RWPE1 (cell line): Measurements from ENCODE around the gene EDIL3.
"Not testable (repeated sequence)": the region's sequence is repeated elsewhere in the genome, so short reads cannot be mapped to it uniquely, and the experiment has no call there.

ENCODE experiments used
- CTCF ChIA-PET: fragments of 350-600 bp; sonication (Branson Sonifier 250); formaldehyde crosslinking; extraction: SDS; loops from one replicate; lab custom pipeline; 2021; lab: Yijun Ruan, JAX
- POLR2A ChIA-PET: fragments of 400-600 bp; formaldehyde crosslinking; extraction: SDS; loops from one replicate; lab custom pipeline; 2020; ENCODE audit warnings: antibody characterized with exemption; ENCODE audit not compliant: low non-redundant PET; lab: Yijun Ruan, JAX
- DNase-seq: peaks from one replicate; pipeline ENCODE4 v3.0.0; 2012; ENCODE audit warnings: low spot score
- H3K27ac ChIP-seq: fragments of 450-650 bp; 2 replicates; pipeline ENCODE4 v1.5.1; 2017
- CTCF ChIP-seq: fragments of 450-650 bp; conservative IDR thresholded peaks from 2 replicates; pipeline ENCODE4 v1.5.1; 2017; ENCODE audit warnings: low read depth, mild to moderate bottlenecking

EDIL3 gene

GRCh38 chr5:84162695-84163094 lies 222.0 kb downstream of the EDIL3 start:
- CTCF ChIA-PET, result no interaction called here
- H3K27ac ChIP-seq, result no peak overlapping the region
- POLR2A ChIA-PET, result no interaction called here
- no peak for DNase-seq
- TF ChIP-seq CTCF, result no peak

DNA sequence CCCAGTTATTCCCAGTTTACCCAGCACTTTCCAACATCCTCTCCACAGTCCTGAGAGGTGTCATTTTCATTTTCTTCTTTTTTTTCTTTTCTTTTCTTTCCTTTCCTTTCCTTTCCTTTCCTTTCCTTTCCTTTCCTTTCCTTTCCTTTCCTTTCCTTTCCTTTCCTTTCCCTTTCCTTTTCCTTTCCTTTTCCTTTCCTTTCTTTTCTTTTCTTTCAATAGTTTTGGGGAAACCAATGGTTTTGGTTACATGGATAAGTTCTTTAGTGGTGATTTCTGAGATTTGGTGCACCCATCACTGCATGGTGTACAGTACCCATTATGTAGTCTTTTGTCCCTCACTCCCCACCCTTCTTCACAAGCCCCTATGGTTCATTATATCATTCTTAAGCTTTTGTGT lies 224.0 kb downstream of the EDIL3 start:
- POLR2A ChIA-PET, H3K27ac ChIP-seq, DNase-seq: not testable (repeated sequence)
- CTCF ChIA-PET, result interaction anchor here (0.7 kb wide), 1 partner anchor 925 kb away, joined by 5 read pairs; no protein-coding TSS in a partner anchor

DNA sequence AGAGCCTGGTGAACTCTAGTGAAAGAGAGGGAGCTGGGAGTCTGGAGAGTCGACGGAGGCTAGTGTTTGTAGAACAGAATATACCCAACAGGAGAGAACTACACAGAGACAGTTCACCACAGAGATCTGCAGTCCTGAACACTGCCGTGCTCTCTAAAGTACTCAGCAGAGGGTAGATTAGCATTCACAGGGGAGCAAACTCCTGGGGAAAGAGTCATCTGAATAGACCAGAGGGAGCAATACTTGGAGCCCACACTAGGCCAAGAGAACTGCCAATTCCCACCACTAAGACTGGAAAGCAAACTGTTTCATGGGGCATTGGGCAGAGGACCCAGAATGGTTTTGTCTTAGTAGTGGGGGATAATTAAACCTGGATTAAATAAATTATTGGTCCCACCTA lies 235.6 kb downstream of the EDIL3 start:
- no peak for DNase-seq
- no peak for TF ChIP-seq CTCF
- CTCF ChIA-PET, result interaction anchor here (0.5 to 0.6 kb wide), 2 partner anchors 854 to 1092 kb away, joined by 3 to 4 read pairs; no protein-coding TSS in a partner anchor
- POLR2A ChIA-PET, result no interaction called here
- H3K27ac ChIP-seq, result no peak overlapping the region

DNA sequence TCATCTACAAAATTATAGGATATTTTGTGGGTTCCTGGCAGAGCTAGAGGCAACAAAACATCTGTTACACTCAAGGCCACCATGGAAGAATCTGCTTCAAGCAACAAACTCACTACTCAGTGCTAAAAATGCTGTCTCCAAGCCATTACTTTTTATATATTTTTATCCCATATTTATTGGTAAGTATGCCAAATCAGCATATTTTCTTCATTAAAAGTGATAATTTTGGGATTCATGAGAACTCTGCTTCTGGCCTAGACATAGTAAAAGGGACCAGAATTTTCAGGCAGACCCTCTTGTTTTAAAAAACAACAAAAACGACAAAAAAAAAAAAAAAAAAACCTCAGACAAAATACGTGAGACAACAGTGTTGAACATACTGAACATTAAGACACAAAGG lies 236.0 kb downstream of the EDIL3 start:
- DNase-seq, result no peak
- ChIA-PET POLR2A (no interaction called here), CTCF (no interaction called here)
- no peak for TF ChIP-seq CTCF
- H3K27ac ChIP-seq, result no peak overlapping the region

GRCh38 chr5:84137541-84137940 lies 247.1 kb downstream of the EDIL3 start:
- no peak overlapping the region for H3K27ac ChIP-seq
- TF ChIP-seq CTCF, result no peak
- DNase-seq, result no peak
- ChIA-PET POLR2A (no interaction called here), CTCF (no interaction called here)

GRCh38 chr5:84131372-84131771 lies 253.3 kb downstream of the EDIL3 start:
- DNase-seq, result no peak
- CTCF ChIA-PET, result no interaction called here
- TF ChIP-seq CTCF, result no peak
- H3K27ac ChIP-seq, result no peak overlapping the region
- POLR2A ChIA-PET, result no interaction called here

DNA sequence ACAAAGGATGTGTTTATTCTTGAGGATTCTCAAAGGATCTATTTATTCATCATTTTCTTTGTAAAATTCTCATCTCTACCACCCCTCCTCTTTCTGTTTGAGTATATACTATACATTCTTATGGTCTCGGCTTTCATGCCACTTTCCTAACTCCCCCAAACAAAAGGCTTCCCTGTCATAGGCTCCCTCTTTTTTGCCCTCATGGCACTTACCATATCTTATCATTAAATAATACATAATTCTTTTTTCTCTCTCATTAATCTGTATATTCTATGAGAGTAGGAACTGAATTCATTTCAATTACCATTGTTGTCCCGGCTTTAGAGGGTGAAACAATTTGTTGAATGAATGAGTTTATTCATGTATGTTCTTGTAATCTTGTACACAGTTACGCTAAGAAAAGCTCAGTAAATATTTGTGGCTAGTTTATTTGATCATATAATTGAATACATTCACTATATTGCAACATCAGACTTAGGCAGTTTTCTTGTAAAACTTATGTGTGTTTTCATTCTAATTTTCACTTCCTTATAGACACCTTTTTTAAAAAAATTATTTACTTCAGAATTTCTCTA lies 254.6 kb downstream of the EDIL3 start:
- DNase-seq, result no peak
- POLR2A ChIA-PET, result no interaction called here
- TF ChIP-seq CTCF, result no peak

More for the DNA sequence above, 254.6 kb downstream of the EDIL3 start:
- H3K27ac ChIP-seq, result no peak overlapping the region
- CTCF ChIA-PET, result no interaction called here
